Stomach smooth muscle (tissue), 2 donors: ENCODE data around the gene DSG3.
A peak's percentile ranks its signal among the peaks of the same experiment; 100 is the strongest.
"Not testable (repeated sequence)": the region's sequence is repeated elsewhere in the genome, so short reads cannot be mapped to it uniquely, and the experiment has no call there.

Experiments
- H3K27ac ChIP-seq: one replicate; pipeline ENCODE4 v1.7.0; 2013; ENCODE audit warnings: mild to moderate bottlenecking, low read length, inconsistent platforms
- H3K27me3 ChIP-seq, 2 donors: one replicate each; pipeline ENCODE4 v1.7.0; 2013; ENCODE audit warnings: low read length in 2 of 2; ENCODE audit not compliant: insufficient read depth in 2 of 2, control insufficient read depth in 1 of 2
- H3K36me3 ChIP-seq, 2 donors: one replicate each; pipeline ENCODE4 v1.7.0; 2013; ENCODE audit warnings: low read length in 2 of 2; ENCODE audit not compliant: control insufficient read depth in 2 of 2, insufficient read depth in 2 of 2
- H3K4me1 ChIP-seq: one replicate; pipeline ENCODE4 v1.7.0; 2013; ENCODE audit warnings: low read length; ENCODE audit not compliant: control insufficient read depth, insufficient read depth
- H3K4me3 ChIP-seq, 2 donors: one replicate each; pipeline ENCODE4 v1.7.0; 2013; ENCODE audit warnings: low read length in 2 of 2
- H3K9ac ChIP-seq, 2 donors: one replicate each; pipeline ENCODE4 v1.7.0; 2013; ENCODE audit warnings: low read length in 2 of 2, mild to moderate bottlenecking in 1 of 2
- H3K9me3 ChIP-seq, 2 donors: one replicate each; pipeline ENCODE4 v1.7.0; 2013; ENCODE audit warnings: low read length in 2 of 2; ENCODE audit not compliant: control insufficient read depth in 2 of 2
- donor health status: healthy.
- donor health status: Pancreatic carcinoma.

Gene DSG3

DNA sequence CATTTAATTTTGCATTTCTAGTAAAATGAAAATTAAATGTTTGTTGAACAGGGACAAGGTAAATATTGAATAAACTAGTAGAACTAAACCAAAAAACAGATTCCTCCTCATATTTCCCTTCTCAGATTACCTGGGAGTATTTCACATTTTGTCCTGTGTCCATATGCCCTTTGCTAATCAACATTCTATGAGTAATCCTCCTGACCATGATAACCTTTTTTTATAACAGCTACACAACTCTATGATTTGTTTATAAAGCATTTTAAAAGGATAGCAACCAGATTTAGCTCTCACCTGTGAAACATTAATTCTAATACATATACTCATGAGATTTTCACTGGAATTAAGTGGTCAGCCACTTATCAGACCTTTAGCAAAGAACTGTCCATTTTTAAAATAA, 43.3 kb downstream of the DSG3 start:
- Histone ChIP-seq H3K36me3 (no peaks in the 10 kb centered on the region), H3K27ac (no peak overlapping the region), H3K9me3 (no peaks in the 10 kb centered on the region), H3K27me3 (no peaks in the 10 kb centered on the region), H3K4me1 (no peaks in the 10 kb centered on the region), H3K4me3 (no peak overlapping the region), H3K9ac (no peak overlapping the region)

GRCh38 chr18:31491586-31491985, 44.0 kb downstream of the DSG3 start:
- H3K9me3 ChIP-seq, result no peaks in the 10 kb centered on the region
- H3K4me3 ChIP-seq, result no peak overlapping the region
- no peak overlapping the region for H3K27ac ChIP-seq
- no peak overlapping the region for H3K9ac ChIP-seq
- H3K27me3 ChIP-seq, result no peaks in the 10 kb centered on the region
- H3K4me1 ChIP-seq, result no peaks in the 10 kb centered on the region
- no peaks in the 10 kb centered on the region for H3K36me3 ChIP-seq

GRCh38 chr18:31492671-31493070, 45.1 kb downstream of the DSG3 start:
- Histone ChIP-seq H3K27me3 (peaks cover 0 to 5% of the 10 kb centered on the region in 2 donors), H3K4me1 (no peaks in the 10 kb centered on the region), H3K9me3 (no peaks in the 10 kb centered on the region), H3K9ac (no peak overlapping the region), H3K27ac (no peak overlapping the region), H3K36me3 (no peaks in the 10 kb centered on the region), H3K4me3 (no peak overlapping the region)

GRCh38 chr18:31493171-31493570, 45.6 kb downstream of the DSG3 start:
- Histone ChIP-seq H3K27ac (no peak overlapping the region), H3K9me3 (no peaks in the 10 kb centered on the region), H3K4me1 (no peaks in the 10 kb centered on the region), H3K9ac (no peak overlapping the region), H3K36me3 (no peaks in the 10 kb centered on the region), H3K27me3 (peaks cover 0 to 5% of the 10 kb centered on the region in 2 donors), H3K4me3 (no peak overlapping the region)

DNA sequence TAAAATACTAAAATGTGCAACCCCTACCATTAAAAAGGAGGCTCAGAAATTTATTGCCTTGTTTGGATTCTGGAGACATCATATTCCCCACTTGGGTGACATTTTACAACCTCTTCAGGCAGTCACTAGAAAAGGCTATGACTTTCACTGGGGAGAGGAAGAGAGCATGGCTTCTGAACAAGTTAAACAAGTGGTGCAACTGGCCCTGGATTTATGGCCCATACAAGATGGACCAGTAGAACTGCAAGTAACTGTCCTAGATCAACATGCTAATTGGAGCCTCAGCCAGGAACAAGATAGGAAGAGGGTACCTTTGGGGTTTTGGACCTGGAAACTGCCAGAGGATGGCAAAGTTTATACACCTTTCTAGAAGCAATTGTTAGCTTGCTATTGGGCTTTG, 46.4 kb downstream of the DSG3 start:
- H3K27ac ChIP-seq, result no peak overlapping the region
- H3K27me3 ChIP-seq, result peaks cover 0 to 9% of the 10 kb centered on the region in 2 donors
- H3K9me3 ChIP-seq, result no peaks in the 10 kb centered on the region
- H3K36me3 ChIP-seq, result no peaks in the 10 kb centered on the region
- no peak overlapping the region for H3K9ac ChIP-seq
- H3K4me1 ChIP-seq, result no peaks in the 10 kb centered on the region
- H3K4me3 ChIP-seq, result no peak overlapping the region

- H3K27ac ChIP-seq, H3K9me3 ChIP-seq, H3K9ac ChIP-seq, H3K27me3 ChIP-seq, H3K36me3 ChIP-seq, H3K4me3 ChIP-seq, H3K4me1 ChIP-seq: not testable (repeated sequence)
Observed at GRCh38 chr18:31494705-31495244, 47.2 kb downstream of the DSG3 start.

DNA sequence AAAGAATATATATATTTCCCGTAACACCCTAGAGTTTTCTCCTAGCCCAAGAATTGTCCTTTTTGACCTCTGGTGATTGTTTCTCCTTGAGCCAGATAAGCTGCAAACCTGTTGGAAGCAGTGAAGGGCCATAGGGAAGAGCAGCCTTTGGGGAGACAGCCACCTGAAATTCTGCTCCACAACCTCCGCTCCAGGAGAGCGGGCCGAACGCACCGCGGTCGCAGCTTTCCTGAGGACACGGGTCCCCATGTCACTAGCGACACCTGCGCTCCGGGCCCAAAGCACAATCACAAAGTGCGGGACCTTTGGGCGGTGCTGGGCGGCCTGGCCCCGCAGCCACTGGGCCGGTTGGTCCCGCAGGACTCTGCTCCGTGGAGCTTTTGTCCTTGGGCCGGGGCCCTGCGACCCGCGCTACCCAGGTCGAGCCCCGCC, 49.9 kb downstream of the DSG3 start:
- no peaks in the 10 kb centered on the region for H3K9me3 ChIP-seq
- no peak overlapping the region for H3K27ac ChIP-seq
- H3K4me1 ChIP-seq, result no peaks in the 10 kb centered on the region
- peak overlapping the region in 1 of 2 donors; percentile 74 for H3K4me3 ChIP-seq
- H3K9ac ChIP-seq, result no peak overlapping the region
- H3K27me3 ChIP-seq, result peaks cover 4 to 18% of the 10 kb centered on the region in 2 donors
- no peaks in the 10 kb centered on the region for H3K36me3 ChIP-seq

GRCh38 chr18:31497836-31498573, 50.5 kb downstream of the DSG3 start, which contains the start of gene DSG2:
Gene DSG2, plus strand, starts transcription at chr18:31498177. Its CDS starts 75 bp downstream, at chr18:31498252.
- Histone ChIP-seq H3K27me3 (peaks cover 4 to 18% of the 10 kb centered on the region in 2 donors), H3K4me1 (no peaks in the 10 kb centered on the region), H3K27ac (no peak within 1 kb of the TSS), H3K36me3 (no peaks in the 10 kb centered on the region), H3K4me3 (peak within 1 kb of the TSS; percentile 50 to 74), H3K9me3 (no peaks in the 10 kb centered on the region), H3K9ac (peak within 1 kb of the TSS; percentile 26 to 47)

DNA sequence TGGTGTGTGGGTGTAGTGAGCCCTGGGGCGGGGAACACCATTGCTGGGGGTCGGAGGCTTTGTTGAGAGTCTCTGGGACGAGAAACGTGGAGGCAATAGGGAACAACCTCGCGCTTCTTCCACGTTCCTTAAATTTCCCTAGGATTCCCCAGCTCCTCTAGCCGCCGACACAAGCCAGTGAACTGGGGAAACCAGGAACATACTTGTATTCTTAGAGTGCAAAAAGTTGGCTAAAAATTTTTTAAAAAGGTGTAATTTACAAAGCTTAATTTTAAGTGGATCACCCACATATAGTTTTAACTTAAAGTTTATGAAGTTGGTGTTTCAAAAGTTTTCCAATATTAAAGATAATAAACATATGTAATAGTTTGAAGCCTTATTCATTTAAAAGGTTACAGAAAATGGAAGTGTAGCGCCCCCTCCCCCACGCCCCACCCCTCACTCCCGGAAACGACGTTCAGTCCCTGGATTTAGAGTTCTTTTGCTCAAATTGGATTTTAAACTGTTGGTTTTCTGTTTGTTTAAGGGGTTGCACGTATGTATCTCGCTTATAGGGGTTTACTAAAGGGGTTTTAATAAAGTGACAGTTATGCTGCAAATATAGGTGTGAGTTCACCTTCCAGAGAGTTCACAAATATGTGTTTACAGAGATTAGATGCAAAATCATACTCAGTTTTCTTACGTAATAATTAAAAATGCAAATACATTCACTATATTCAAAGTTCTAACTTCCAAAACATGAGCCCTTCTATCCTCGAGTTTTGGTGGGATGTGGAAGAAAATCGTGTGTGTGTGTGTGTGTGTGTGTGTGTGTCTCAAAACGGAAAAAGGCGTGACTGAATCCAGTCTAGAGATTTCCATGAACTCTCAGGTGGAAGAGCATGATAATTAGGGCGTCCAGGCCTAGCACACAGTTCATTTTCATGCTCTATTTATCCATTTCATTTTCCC, 51.3 kb downstream of the DSG3 start:
- no peak overlapping the region for H3K27ac ChIP-seq

DNA sequence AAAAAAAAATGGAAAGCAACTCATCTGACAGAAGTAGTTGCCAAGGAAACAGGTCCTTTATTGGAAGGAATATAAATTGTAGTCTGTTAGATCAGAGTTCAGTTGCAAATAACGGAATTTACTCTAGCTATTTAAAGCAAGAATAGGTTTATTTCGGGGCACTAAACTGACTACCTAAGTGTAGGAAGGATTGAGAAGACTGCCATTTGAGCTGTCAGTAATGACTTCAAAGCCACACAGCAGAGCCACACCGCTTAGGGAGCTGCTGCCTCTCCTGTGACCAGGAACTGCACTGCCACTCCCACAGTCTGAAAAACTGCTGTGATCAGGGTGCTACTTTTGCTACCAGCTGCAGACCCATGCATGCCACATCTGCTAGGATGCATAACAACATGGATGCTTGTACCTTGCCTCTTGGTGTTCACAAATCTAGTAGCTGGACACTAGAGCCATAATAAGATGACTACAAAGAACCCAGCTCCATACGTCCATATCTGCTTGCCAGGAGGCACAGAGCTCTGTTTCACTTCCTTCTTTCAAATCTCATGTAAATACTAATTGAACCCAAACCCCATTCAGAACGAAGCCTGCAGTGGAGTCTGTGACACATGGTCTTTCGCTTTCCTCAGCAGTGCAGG, 52.6 kb downstream of the DSG3 start:
- Histone ChIP-seq H3K9me3 (no peaks in the 10 kb centered on the region), H3K4me1 (no peaks in the 10 kb centered on the region), H3K36me3 (no peaks in the 10 kb centered on the region), H3K27me3 (peaks cover 4 to 18% of the 10 kb centered on the region in 2 donors), H3K4me3 (no peak overlapping the region), H3K27ac (no peak overlapping the region), H3K9ac (no peak overlapping the region)

More for the DNA sequence above, 51.3 kb downstream of the DSG3 start:
- Histone ChIP-seq H3K9ac (peak overlapping the region; percentile 26 to 47), H3K4me1 (no peaks in the 10 kb centered on the region), H3K36me3 (no peaks in the 10 kb centered on the region), H3K27me3 (peaks cover 4 to 18% of the 10 kb centered on the region in 2 donors), H3K4me3 (peak overlapping the region; percentile 50 to 74), H3K9me3 (no peaks in the 10 kb centered on the region)
